COLO668 (cell line): ENCODE measurements around the gene DPF1.
A peak's percentile ranks its signal among the peaks of the same experiment; 100 is the strongest.

Source experiments
- DNase-seq: peaks from one replicate; lab custom pipeline; 2025; ENCODE audit not compliant: unreplicated experiment; lab: John Stamatoyannopoulos, UW

The DPF1 gene

DNA sequence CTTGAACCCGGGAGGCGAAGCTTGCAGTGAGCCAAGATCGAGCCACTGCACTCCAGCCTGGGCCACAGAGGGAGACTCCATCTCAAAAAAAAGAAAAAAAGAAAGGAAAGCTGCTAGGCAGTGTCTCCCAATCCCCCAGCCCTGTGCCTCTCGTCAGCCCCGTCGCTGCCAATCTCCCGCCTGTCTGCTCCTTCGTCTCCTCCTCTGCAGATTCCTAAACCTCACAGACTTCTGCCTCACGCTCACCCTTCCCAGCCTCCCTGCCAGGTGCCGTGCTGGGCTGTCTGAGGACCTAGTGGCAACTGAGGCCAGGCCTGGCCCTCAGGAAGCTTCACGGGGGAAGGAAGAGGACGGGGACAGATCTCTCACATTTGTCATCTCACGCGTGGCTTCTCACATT is 21.5 kb downstream of the DPF1 start:
- DNase-seq: no peak

DNA sequence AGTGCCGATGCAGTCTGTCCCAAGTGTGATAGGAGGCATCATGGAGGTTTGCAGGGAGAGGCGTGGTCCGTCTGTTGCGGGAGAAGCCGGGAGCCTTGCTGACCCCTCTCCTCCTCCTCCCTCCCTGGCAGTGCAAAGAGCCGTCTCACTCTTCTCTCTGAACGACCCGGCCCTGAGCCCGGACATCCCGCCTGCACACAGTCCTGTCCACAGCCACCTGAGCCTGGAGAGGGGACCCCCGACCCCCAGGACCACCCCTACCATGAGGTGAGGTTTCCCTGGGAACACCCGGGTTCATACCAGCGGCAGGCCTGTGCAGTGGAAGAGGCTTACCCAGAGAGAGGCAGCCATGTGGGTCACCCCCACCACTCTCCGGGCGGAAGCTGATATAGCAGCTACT is 22.3 kb downstream of the DPF1 start:
- no peak for DNase-seq

- no peak for DNase-seq
Measured at GRCh38 chr19:38199340-38199739, 24.7 kb downstream of the DPF1 start.

DNA sequence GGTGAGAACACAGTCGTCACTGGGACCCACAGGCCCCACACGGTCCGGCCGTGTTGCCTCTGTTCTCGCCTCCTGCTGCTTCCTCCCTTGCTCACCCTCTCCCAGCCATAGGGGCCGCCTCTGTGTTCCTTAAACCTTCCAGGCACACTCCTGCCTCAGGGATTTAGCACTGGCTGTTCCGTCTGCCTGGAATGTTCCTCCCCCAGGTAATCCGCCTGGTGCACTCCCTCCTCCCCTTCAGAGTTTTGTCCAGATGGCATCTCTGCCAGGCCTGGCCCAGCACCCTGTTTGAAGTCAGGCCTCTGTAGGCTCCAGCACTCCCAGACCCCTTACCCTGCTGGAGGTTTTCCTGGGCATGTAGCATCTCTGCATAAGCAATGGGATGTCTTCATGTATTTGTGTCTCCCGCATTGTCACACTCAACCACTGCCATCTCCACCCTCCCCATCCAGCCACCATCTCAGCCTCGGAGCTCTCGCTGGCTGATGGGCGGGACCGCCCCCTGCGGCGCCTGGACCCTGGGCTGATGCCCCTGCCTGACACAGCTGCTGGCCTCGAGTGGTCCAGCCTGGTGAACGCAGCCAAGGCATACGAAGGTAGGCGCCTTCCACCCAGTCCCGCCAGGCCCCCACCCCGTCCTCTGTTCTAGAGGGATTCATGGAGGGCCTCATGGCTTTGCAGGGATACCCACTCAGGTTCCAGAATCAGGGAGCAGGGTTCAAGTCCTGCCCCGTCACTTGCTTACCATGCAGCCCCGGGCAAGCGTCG is 25.9 kb downstream of the DPF1 start:
- DNase-seq: no peak

DNA sequence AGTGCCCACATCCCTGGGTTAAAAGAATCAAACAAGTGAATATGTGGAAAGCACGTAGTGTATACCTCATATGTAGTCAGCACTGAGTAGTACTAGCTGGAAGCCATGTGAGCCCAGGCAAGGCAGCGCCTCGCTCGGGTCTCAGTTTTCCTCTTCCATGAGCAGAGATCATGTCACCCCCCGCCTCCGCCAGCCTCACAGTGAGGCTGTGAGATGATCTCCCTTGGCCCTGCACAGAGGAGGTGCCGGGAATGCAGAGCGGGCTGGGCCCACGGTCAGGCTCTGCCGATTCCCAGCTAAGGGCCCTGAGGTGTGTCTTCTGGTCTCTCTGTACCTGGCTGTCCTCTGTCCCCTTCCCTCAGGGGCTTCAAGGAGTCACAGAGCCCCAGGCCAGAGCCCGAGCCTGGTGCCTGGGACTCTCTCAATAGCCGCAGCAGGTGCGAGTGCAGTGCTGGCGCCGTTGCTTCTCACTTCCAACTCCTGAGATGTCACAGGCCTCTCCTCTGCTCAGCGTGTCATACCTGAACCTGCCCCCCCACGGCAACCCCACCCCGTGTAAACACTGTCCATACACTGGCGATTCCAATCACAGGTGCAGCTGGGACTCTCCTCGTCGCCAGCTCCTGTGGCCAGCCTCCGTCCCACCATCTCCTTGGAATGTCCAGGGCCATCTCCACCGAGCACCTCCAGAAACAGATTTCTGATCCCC is 26.9 kb downstream of the DPF1 start:
- DNase-seq: peak; percentile 37

DNA sequence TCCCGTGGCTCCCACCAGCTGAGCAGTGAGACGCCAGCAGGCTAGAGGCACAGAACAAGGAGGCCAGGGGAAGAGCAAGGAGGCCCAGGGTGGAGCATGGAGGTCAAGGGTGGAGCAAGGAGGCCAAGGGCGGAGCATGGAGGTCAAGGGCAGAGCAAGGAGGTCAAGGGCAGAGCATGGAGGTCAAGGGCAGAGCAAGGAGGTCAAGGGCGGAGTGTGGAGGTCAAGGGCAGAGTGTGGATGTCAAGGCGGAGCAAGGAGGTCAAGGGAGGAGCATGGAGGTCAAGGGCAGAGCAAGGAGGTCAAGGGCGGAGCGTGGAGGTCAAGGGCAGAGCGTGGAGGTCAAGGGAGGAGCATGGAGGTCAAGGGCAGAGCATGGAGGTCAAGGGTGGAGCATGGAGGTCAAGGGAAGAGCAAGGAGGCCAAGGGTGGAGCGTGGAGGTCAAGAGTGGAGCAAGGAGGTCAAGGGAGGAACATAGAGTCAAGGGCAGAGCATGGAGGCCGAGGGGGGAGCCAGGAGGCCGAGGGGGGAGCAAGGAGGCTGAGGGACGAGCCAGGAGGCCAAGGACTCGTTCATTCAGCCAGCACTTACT is 27.7 kb downstream of the DPF1 start:
- no peak for DNase-seq

DNA sequence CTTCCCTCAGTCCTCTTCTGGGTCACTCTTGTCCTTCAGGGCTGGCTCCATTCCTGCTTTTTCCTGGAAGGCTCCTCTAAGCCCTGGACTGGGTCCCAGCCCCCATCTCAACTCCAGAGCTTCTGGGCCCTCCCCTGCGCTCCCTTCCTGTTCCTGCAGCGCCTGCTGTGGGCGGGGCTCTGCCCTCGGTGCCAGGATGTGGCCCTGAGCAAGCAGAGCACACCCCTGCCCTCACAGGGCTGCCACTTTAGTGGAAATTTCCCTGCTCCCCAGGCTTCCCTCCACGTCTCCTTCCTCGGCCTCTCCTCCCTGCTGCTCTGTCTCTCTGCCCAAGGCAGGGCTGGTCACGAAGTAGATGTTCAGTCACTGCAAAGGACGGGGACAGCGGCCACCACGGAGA is 28.8 kb downstream of the DPF1 start:
- DNase-seq: peak; percentile 10

- peak; percentile 69 for DNase-seq
Measured at GRCh38 chr19:38194061-38194701, 29.8 kb downstream of the DPF1 start.

DNA sequence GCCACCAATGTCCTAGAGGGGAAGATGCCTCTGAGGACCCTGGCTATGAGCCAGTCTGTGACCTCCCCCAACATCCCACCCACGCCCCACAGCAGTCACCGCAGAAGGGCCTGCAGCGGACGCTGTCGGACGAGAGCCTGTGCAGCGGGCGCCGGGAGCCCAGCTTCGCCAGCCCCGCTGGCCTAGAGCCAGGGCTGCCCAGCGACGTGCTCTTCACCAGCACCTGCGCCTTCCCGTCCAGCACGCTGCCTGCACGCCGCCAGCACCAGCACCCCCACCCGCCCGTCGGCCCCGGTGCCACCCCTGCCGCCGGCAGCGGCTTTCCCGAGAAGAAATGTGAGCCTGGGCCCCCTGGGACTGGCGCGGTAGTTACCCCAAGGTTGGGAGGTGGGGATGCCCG is 30.6 kb downstream of the DPF1 start:
- peak; percentile 94 for DNase-seq

DNA sequence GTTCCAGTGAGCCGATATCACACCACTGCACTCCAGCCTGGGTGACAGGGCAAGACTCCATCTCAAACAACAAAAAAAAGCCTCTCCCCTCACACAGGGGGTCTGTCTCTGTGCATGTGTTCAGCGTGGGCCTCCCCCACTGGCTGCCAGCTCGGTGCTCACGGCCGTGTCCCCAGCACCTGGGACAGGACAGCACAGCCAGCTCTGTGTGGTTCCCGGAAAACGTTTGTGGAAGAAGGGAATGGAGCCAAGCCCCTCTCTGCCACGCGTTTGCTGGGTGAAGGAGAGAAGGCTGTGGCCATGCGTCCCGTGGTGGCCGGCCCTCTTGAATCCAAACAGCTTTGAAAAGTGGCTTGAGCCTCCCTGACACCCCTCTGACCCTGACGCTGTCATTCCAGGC is 32.3 kb downstream of the DPF1 start:
- DNase-seq: no peak

GRCh38 chr19:38190793-38191192 is 33.2 kb downstream of the DPF1 start:
- DNase-seq: no peak

- no peak for DNase-seq
Measured at GRCh38 chr19:38190061-38190460, 34.0 kb downstream of the DPF1 start.

GRCh38 chr19:38185562-38185961 is 38.5 kb downstream of the DPF1 start:
- no peak for DNase-seq

- DNase-seq: no peak
Measured at GRCh38 chr19:38184815-38185214, 39.2 kb downstream of the DPF1 start.

GRCh38 chr19:38183251-38183897 is 40.6 kb downstream of the DPF1 start:
- DNase-seq: no peak

GRCh38 chr19:38182536-38183210 is 41.3 kb downstream of the DPF1 start:
- DNase-seq: no peak

- no peak for DNase-seq
Measured at GRCh38 chr19:38180071-38180470, 44.0 kb downstream of the DPF1 start.

- no peak for DNase-seq
Measured at GRCh38 chr19:38175422-38175821, 48.6 kb downstream of the DPF1 start.

- peak; percentile 37 for DNase-seq
Measured at GRCh38 chr19:38173291-38174041, 50.6 kb downstream of the DPF1 start.

GRCh38 chr19:38172001-38172400 is 52.0 kb downstream of the DPF1 start:
- no peak for DNase-seq
